GM18907 (cell line): ENCODE measurements around the gene CAPN14.

Source experiments
- ATAC-seq: cut with Tn5 transposase; IDR thresholded peaks from one replicate; pipeline ENCODE4 v1.9.1; 2021; ENCODE audit warnings: mild to moderate bottlenecking, moderate library complexity; ENCODE audit not compliant: unreplicated experiment

CAPN14 gene

GRCh38 chr2:31244101-31244500, 26.8 kb upstream of the CAPN14 start:
- no peak for ATAC-seq

- no peak for ATAC-seq
These were observed 25.7 kb upstream of the CAPN14 start for GRCh38 chr2:31243053-31243452.

GRCh38 chr2:31241625-31242270, 24.4 kb upstream of the CAPN14 start:
- ATAC-seq = no peak

GRCh38 chr2:31240381-31241365, 23.4 kb upstream of the CAPN14 start:
- ATAC-seq = no peak

- ATAC-seq = no peak
These were observed 22.4 kb upstream of the CAPN14 start for GRCh38 chr2:31239593-31240177.

- no peak for ATAC-seq
These were observed 21.7 kb upstream of the CAPN14 start for GRCh38 chr2:31238906-31239592.

GRCh38 chr2:31238126-31238905, 21.0 kb upstream of the CAPN14 start:
- no peak for ATAC-seq

GRCh38 chr2:31237348-31238017, 20.2 kb upstream of the CAPN14 start:
- ATAC-seq = no peak

- no peak for ATAC-seq
These were observed 19.3 kb upstream of the CAPN14 start for GRCh38 chr2:31236433-31237205.

GRCh38 chr2:31235504-31235902, 18.2 kb upstream of the CAPN14 start:
- ATAC-seq = no peak

- no peak for ATAC-seq
These were observed 17.6 kb upstream of the CAPN14 start for GRCh38 chr2:31234683-31235503.

GRCh38 chr2:31233741-31234682, 16.7 kb upstream of the CAPN14 start, which contains the start of gene EHD3:
TSS of gene EHD3 (plus strand) at chr2:31234152. CDS start at chr2:31234622, 470 bp downstream.
- ATAC-seq = peak; percentile 96

GRCh38 chr2:31233231-31233630, 15.9 kb upstream of the CAPN14 start:
- ATAC-seq = no peak

GRCh38 chr2:31232586-31232985, 15.3 kb upstream of the CAPN14 start:
- ATAC-seq = no peak

GRCh38 chr2:31231571-31232302, 14.4 kb upstream of the CAPN14 start:
- no peak for ATAC-seq

- no peak for ATAC-seq
These were observed 13.4 kb upstream of the CAPN14 start for GRCh38 chr2:31230751-31231150.
